GM19043 (cell line): ENCODE results near the gene RPS8.
"Not testable (repeated sequence)": the region's sequence is repeated elsewhere in the genome, so short reads cannot be mapped to it uniquely, and the experiment has no call there.

ENCODE experiments used
- ATAC-seq: cut with Tn5 transposase; IDR thresholded peaks from one replicate; pipeline ENCODE4 v1.9.1; 2021; ENCODE audit warnings: low read depth; ENCODE audit not compliant: unreplicated experiment

Gene RPS8

DNA sequence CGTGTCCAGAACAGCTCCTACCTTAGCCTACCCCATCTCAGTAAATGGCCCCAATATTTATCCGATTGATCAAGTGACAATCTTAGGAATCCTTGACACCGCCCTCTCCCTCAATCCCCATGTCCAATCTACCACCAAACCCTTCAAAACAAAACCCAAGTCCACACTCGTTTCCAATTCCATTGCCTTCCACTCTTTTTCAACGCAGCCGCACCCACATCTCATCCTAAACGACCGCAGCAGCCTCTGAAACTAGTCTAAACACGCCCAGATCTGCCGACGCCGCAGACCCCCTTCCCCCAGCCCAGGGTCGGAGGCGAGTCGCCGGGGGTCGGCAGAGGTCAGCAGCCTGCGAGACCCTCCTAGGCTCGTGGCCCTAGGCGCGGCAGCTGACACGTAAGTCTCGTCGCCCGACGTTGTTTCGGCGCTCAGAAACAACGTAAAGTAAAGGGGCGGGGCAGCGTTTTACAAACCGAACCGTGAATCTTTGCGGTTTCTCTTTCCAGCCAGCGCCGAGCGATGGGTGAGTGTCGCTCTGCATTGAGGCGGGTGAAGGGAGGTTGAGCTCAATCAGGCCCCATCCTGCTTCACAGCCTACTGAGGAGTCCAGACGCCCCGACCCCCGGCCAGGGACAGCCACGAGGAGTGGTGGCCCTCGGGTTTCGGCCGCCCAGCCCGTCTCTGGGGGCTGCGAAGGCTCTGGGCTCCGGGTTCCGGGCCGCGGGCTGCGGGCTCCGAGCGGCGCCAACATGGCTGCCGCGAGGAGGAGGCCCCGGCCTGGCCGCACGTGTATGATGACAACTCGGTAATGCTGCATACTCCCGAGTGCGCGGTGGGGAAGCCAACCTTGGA, at the start of gene RPS8:
TSS of gene RPS8 (plus strand) at position 463 of the 852 bp plus-strand sequence. CDS start at position 520, 57 bp downstream.
- ATAC-seq: peak; percentile 80

DNA sequence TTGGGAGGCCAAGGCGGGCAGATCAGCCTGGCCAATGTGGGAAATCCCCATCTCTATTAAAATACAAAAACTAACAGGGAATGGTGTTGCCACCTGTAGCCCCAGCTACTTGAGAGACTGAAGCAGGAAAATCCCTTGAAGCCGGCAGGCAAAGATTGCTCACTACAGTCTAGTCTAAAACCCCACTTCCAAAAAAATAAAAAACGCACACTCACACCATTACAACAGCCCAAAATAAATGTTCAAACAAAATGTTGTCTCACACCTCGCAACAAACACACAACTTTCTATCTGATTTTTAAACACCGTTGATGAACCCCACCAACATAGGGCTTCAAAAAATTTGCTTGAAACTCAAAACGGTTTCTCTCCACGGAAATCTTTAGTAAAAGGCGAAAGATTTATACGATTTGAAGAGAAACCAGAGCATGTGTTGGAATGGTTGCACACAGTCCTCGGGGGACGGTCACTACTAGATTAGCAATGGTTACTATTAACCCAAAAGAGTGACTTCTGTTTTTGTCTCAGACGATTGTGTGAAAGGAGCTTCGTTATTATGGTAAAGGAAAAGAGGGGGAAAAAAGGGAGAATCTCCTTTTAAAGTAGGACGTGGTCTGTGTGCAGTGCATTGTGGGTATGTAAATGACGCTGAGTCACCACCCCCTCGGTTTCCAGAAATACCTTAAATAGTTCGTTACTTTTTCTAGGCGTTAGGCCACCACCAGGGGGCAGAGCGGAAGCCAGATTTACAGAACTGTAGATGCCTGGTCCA, 44.4 kb upstream of the RPS8 start, which contains the start of gene RNU5D-1:
TSS of gene RNU5D-1 (minus strand) at position 430 of the 772 bp plus-strand sequence.
- ATAC-seq: peak; percentile 75

DNA sequence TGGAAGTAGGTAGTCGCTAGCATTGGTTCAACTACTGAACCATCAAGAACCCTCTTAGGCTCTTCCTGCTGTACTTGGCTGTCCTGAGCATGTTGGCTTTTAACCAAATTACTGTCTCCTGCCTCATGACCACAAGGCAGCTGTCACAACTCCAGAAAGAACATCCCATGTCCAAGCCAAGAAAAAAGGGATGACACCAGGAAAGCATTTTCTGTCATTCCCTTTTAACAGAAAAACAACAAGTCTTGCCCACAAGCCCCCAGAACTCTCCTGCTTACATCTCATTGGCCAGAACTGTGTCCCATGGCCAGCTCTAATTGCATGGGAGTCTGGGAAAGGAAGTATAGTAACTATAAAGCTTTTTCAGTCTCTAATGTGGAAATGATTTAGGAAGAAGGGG, 42.0 kb upstream of the RPS8 start:
- ATAC-seq: no peak

DNA sequence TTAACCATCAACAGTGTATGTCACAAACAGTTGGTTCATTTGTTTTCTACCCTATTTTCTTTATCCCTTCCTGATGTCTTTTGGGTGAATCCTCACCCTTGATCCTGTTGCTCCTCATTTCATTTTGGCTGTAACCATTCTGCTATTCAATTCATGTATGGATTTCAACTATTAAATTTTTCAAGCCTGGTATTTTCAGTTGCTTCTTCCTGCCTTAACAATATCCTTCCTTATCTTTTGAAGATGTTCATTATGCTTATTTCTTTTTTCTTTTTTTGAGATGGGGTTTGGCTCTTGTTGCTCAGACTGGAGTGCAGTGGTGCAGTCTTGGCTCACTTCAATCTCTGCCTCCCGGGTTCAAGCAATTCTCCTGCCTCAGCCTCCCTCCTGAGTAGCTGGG, 41.6 kb upstream of the RPS8 start:
- no peak for ATAC-seq

DNA sequence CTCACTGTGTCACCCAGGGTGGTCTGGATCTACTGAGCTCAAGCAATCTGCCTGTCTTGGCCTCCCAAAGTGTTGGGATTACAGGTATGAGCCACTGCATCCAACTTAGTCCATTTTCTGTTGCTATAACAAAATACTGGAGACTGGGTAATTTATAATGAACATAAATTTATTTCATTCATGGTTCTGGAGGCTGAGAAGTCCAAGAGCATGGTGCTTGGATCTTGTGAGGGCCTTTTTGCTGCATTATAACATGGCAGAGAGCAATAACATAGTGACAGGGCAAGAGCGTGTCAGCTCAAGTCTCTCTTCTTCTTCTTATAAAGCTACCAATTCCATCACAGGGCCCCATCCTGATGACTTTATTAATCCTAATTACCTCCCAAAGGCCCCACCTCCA, 39.3 kb upstream of the RPS8 start:
- no peak for ATAC-seq

DNA sequence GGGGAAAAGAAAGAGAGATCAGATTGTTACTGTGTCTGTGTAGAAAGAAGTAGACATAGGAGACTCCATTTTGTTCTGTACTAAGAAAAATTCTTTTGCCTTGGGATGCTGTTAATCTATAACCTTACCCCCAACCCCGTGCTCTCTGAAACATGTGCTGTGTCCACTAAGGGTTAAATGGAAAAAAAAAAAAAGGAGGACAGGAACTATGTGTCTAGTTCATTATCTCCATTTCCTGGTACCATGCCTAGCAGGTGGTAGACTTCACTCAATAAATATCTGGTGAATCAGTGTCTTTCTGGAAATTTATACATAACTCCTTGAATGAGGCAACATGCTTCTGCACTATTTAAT, 36.4 kb upstream of the RPS8 start:
- not testable (repeated sequence) for ATAC-seq

DNA sequence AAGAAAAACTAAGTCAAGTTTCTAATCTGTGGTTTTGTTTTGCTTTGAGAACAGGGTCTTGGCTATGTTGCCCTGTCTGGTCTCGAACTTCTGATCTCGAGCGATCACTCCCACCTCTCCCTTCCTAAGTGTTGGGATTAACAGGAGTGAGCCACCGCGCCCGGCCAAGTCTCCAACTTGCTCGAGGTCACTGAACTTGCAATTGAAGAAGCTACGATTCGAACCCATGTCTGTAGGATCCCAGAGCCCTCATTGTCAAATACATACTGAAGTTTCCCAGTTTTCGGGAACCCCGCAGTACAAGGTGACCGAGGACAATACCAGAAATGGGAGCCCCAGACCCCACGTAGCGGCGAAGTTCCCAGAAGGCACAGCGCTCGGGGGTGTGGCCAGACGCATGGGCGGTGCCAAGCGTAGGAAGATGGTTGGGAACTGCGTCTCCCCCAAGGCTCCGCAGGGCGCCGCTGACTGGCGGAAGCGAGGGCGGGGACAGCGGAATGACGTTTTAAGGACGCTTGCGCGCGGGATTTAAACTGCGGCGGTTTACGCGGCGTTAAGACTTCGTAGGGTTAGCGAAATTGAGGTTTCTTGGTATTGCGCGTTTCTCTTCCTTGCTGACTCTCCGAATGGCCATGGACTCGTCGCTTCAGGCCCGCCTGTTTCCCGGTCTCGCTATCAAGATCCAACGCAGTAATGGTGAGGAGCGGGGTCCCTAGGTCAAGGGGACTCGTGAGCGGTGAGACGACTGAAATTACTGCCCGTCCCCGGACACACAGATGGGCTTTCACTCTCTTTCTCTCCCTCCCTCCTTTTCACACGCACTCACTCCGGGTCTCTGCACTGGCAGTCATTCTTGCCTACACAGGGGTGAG, 35.8 kb upstream of the RPS8 start, which contains the start of gene KIF2C:
TSS of gene KIF2C (plus strand) at position 531 of the 872 bp plus-strand sequence. CDS start at position 627, 96 bp downstream.
- ATAC-seq: peak; percentile 99

DNA sequence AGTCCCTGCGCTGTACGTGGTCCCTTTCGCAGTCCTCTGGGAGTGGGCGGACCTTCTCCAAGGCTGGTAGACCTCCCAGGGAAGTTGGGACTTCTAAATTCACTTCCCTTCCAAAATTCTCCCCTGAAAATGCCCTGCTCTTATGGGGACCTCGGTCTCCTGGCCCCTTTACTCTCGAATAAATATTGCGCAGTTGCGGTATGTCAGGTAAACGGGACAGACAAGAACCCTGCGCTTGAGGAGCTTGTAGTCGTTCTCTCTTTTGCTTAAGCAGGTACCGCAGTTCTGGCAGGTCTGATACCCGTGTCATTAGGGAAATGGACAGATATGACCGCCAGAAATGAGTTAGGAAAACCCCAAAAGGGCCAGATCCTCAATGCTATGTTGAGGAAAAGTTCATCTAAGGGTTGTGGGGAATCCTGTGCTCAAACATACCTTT, 35.1 kb upstream of the RPS8 start:
- ATAC-seq: no peak

DNA sequence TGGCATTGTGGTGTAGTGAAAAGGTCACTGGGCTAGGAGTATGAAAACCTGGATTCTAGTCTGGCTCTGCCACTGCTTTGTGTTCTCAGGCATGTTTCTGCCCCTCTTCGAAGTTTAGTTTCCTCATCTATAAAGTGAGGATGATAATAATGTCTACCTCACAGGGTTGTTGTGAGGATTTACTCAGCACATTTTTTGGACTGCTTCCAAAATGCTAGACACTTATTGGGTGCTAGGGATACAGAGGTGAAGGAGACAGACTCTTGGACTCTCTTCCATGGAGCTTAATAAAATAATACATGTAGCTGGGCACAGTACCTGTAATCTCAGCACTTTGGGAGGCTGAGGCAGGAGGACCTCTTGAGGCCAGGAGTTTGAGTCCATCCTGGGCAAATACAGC, 32.1 kb upstream of the RPS8 start:
- no peak for ATAC-seq

DNA sequence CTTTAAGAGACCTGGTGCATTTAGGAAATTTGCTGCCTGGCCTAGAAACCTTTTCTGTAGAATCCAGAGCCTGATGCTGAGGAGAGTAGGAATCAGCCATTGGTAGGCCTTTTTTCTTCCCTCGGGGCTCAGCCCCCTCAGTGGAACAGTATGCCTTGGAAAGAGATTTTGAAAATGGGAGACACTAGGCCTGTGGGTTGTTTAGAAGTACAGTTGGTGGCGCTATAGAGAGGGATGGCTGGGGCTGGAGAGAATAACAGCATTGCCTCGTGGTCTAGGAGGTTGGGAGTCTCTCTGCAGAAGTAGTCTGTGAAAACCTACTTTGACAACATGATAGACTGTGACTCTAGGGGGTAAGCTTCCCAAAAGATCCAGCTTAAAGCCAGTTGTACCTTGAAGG, 27.5 kb upstream of the RPS8 start:
- no peak for ATAC-seq

DNA sequence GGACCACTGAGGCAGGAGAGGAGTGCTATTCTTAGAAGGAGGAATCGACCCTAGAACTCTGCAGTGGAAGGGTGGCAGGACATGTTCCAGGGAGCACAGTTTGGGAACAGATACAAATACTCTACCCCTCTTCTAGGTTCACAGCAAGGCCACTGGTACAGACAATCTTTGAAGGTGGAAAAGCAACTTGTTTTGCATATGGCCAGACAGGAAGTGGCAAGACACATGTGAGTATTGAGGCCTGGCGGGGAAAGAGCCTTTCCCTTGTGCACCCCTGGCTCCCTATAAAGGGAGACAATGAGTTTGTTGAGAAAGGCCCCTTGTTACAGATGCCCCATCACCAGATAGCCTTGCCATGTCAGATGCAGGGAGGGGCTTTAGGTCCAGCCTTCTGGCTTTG, 17.9 kb upstream of the RPS8 start:
- ATAC-seq: no peak

DNA sequence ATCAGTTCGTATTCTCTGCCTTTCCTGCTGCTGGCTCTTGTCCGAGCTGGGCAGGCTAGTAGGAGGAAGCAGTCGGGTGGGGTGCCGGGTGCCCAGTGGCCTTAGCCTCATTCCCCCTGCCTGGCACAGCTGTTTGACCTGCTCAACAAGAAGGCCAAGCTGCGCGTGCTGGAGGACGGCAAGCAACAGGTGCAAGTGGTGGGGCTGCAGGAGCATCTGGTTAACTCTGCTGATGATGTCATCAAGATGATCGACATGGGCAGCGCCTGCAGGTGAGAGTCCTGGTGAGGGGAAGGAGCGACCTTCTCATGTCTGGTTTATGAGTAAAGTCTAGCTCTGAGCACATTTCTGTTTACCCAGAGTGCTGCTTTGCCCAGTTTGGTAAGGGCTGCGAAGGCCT, 16.3 kb upstream of the RPS8 start:
- ATAC-seq: no peak

DNA sequence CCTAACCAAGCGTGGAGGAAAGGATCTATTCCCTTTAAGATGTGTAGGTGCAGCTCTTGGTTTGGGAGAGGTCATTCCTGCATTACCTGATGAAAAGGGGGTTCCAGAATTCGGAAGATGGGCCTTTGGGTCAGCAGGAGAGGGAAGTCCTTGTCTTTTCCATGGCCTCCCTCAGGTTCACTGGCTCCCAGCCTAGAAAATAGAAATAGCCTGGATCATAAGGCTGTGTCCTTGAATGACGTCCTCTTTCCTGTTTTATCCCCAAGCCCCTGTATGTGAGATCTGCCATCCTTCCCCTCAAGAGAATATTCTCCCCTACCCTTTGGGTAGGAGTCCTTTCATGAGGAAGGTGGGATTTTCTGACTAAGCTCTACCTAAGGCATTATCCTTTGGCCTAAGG, 14.5 kb upstream of the RPS8 start:
- ATAC-seq: no peak

DNA sequence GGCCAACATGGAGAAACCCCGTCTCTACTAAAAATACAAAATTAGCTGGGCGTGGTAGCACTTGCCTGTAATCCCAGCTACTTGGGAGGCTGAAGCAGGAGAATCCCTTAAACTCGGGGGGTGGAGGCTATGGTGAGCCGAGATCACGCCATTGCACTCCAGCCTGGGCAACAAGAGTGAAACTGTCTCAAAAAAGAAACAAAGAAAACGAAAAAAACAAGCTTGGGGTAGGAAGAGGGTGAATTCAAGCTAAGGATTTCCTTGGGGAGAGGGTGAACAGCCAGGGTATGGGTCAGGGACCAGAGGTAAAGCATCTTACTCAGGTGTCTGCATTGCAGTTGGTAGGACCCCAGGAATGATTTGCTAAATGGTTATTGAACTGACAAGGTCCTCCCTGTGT, 8.9 kb upstream of the RPS8 start:
- not testable (repeated sequence) for ATAC-seq

DNA sequence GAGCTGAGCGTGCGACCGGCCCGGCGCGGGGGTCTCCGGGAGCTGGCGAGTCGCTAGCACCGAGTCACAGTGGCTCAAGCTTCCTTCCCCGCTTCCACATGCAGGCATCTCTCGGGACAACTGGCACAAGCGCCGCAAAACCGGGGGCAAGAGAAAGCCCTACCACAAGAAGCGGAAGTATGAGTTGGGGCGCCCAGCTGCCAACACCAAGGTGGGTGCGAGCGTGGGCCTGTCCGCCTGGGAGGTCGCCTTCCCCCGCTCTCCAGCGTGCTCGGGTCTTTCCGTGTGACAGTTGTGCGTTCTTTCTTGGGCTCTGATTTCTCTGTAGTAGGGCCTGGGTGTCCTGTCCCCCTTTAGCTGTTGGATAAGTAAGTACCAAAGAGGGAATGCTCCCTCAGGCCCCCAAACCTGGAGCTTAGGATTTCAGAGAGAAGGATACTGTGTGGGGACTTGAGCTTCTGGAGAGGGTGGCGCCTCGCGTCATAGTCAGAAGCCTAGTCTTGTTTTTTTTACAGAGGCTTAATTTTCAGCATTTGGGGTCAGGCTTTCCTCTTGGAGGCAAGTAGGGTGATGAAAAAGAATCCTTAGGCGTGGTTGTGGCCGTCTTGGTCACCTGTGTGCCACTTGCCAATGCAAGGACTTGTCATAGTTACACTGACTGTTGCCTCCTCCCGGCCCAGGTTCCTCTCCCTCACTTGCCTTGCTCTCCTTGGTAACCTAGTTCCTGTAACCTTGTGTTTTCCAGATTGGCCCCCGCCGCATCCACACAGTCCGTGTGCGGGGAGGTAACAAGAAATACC, 790 bp downstream of the RPS8 start:
- no peak for ATAC-seq

DNA sequence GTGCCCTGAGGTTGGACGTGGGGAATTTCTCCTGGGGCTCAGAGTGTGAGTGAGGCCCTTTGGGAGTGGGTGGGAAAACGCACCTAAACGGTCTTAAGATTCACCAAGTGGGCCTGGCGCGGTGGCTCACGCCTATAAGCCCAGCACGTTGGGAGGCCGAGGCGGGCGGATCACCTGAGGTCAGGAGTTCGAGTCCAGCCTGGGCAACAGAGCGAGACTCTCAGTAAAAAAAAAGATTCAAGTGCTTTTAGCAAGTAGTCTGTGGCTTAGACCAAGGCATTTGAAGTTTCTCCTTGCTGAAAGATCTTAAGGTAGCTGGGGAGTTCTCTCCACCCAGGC, 1.4 kb downstream of the RPS8 start:
- no peak for ATAC-seq

DNA sequence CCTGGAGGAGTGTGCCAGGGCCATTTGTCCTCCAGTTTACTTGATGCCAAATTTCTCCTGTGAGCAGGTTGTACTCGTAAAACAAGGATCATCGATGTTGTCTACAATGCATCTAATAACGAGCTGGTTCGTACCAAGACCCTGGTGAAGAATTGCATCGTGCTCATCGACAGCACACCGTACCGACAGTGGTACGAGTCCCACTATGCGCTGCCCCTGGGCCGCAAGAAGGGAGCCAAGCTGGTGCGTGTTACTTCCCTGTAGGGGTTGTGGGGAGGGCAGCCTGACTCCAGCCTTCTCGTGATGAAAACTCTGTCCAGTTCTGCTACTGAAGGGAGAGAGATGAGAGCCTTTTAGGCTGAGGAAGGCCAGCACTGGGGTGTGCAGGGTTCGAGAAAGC, 2.2 kb downstream of the RPS8 start:
- ATAC-seq: no peak

DNA sequence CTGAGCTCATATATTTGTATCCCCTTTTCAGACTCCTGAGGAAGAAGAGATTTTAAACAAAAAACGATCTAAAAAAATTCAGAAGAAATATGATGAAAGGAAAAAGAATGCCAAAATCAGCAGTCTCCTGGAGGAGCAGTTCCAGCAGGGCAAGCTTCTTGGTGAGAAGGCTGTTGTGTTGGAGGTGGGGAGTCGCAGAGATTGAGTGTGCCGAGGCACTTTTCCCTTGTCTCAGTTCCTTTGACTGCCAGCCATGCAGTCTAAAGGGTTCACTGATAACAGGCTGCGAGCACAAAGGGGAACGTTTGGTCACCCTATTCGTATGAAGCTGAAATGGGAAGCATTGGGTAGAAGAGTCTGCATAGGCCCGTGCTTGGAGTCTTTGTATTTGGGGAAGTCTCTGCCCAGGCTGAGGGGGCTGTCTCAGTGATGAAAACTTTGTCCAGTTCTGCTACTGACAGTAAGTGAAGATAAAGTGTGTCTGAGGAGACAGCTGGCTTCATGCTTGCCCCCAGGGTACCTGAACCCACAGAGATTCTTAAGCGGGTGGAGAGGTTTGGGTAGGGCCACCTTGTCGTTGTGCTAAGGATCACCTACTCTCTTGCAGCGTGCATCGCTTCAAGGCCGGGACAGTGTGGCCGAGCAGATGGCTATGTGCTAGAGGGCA, 2.8 kb downstream of the RPS8 start:
- no peak for ATAC-seq
